Gastroesophageal sphincter (tissue), 4 donors: ENCODE measurements around the gene GPX6. TPM values are rescaled to one million over a fixed set of nuclear protein-coding genes. Genes with fewer than 3 reads are reported as not detected.

Experiments used
- ATAC-seq: fragments of 150-250 bp; one replicate; pipeline ENCODE4 v1.9.1; 2016; ENCODE audit warnings: mild to moderate bottlenecking, moderate library complexity
- H3K27ac ChIP-seq, 4 donors: fragments of 200-600 bp; sonication (generic) in 3 of 4; 1 replicate in 3 of 4; 2 replicates in 1 of 4; pipeline ENCODE4 v1.5.1; 2016 to 2019
- H3K27me3 ChIP-seq: fragments of 200-600 bp; sonication (generic); one replicate; pipeline ENCODE4 v1.5.1; 2019
- H3K36me3 ChIP-seq, 2 donors: fragments of 200-600 bp; sonication (generic); one replicate each; pipeline ENCODE4 v1.5.1; 2019; ENCODE audit warnings: control low read depth in 1 of 2
- H3K4me1 ChIP-seq, 3 donors: fragments of 200-600 bp; sonication (generic); 1 replicate in 2 of 3; 2 replicates in 1 of 3; pipeline ENCODE4 v1.5.1; 2016 to 2019; ENCODE audit warnings: control low read depth in 2 of 3
- H3K4me3 ChIP-seq, 2 donors: fragments of 200-600 bp; sonication (generic); one replicate each; pipeline ENCODE4 v1.5.1; 2019; ENCODE audit warnings: mild to moderate bottlenecking in 1 of 2, moderate library complexity in 1 of 2
- H3K9me3 ChIP-seq, 3 donors: fragments of 200-600 bp; sonication (generic); one replicate each; pipeline ENCODE4 v1.5.1; 2017 to 2019; ENCODE audit warnings: control low read depth in 2 of 3
- EP300 ChIP-seq: sonication (generic); formaldehyde crosslinking; IDR thresholded peaks from one replicate; pipeline ENCODE4 v1.6.1; 2017; ENCODE audit warnings: antibody characterized with exemption, mild to moderate bottlenecking
- POLR2A ChIP-seq, 2 donors: fragments of 450-650 bp; IDR thresholded peaks; one replicate each; pipeline ENCODE4 v1.6.1; 2017; ENCODE audit warnings: antibody characterized with exemption in 2 of 2, mild to moderate bottlenecking in 2 of 2, moderate library complexity in 1 of 2
- POLR2AphosphoS5 ChIP-seq: sonication (generic); formaldehyde crosslinking; IDR thresholded peaks from one replicate; pipeline ENCODE4 v1.6.1; 2017; ENCODE audit warnings: antibody characterized with exemption
- WGBS, 2 donors: methylation state at CpG; one replicate each; pipeline ENCODE4 v1.1.5; 2018; ENCODE audit warnings: low coverage in 1 of 2; 5-methylcytosine and 5-hydroxymethylcytosine counted together
- total RNA-seq, 4 donors: library from RNA; depleted of rRNA; stranded (reverse); fragments of >200 nt; gene quantifications; one replicate each; pipeline ENCODE4 v1.1.0, GENCODE V29; 2016
- TF ChIP-seq, protein P1 (sequence below), 4 experiments: fragments of 200-600 bp in 2 of 4; fragments of 450-650 bp in 2 of 4; sonication (generic) in 1 of 4; IDR thresholded peaks; one replicate each; pipeline ENCODE4 v1.5.1; 2017 to 2019; ENCODE audit warnings: antibody characterized with exemption in 4 of 4, mild to moderate bottlenecking in 2 of 4, moderate library complexity in 2 of 4

GPX6 gene
- total RNA-seq, 4 donors from 2014 or later: not detected

- no peak overlapping the region for H3K27ac ChIP-seq
- no peaks in the 10 kb centered on the region for H3K36me3 ChIP-seq
- no peak for ATAC-seq
- peaks cover 0 to 5% (median 0%) of the 10 kb centered on the region in 3 donors for H3K9me3 ChIP-seq
- 1 to 9% methylated on average over 18 of the region's 18 CpGs for WGBS, 2 donors
- TF ChIP-seq, protein P1, sequence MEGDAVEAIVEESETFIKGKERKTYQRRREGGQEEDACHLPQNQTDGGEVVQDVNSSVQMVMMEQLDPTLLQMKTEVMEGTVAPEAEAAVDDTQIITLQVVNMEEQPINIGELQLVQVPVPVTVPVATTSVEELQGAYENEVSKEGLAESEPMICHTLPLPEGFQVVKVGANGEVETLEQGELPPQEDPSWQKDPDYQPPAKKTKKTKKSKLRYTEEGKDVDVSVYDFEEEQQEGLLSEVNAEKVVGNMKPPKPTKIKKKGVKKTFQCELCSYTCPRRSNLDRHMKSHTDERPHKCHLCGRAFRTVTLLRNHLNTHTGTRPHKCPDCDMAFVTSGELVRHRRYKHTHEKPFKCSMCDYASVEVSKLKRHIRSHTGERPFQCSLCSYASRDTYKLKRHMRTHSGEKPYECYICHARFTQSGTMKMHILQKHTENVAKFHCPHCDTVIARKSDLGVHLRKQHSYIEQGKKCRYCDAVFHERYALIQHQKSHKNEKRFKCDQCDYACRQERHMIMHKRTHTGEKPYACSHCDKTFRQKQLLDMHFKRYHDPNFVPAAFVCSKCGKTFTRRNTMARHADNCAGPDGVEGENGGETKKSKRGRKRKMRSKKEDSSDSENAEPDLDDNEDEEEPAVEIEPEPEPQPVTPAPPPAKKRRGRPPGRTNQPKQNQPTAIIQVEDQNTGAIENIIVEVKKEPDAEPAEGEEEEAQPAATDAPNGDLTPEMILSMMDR (IDR thresholded peaks at IDR 0.05): no peak
- TF ChIP-seq EP300: no peak
- no peak for TF ChIP-seq POLR2A (IDR thresholded peaks at IDR 0.05)
- TF ChIP-seq POLR2AphosphoS5: no peak
- H3K4me1 ChIP-seq: no peaks in the 10 kb centered on the region
- H3K4me3 ChIP-seq: no peak overlapping the region
- H3K27me3 ChIP-seq: peaks cover 73% of the 10 kb centered on the region
Observed at GRCh38 chr6:28537065-28537464, 21.5 kb upstream of the GPX6 start.

GRCh38 chr6:28534875-28535274 lies 19.3 kb upstream of the GPX6 start:
- Histone ChIP-seq H3K36me3 (no peaks in the 10 kb centered on the region), H3K9me3 (no peaks in the 10 kb centered on the region), H3K4me1 (no peaks in the 10 kb centered on the region), H3K27ac (no peak overlapping the region), H3K4me3 (no peak overlapping the region), H3K27me3 (peaks cover 85% of the 10 kb centered on the region)
- TF ChIP-seq, protein P1 (IDR thresholded peaks at IDR 0.05): no peak
- TF ChIP-seq EP300: no peak
- TF ChIP-seq POLR2A (IDR thresholded peaks at IDR 0.05): no peak
- no peak for TF ChIP-seq POLR2AphosphoS5
- WGBS, 2 donors: 18 to 30% methylated on average over 2 of the region's 2 CpGs
- no peak for ATAC-seq

DNA sequence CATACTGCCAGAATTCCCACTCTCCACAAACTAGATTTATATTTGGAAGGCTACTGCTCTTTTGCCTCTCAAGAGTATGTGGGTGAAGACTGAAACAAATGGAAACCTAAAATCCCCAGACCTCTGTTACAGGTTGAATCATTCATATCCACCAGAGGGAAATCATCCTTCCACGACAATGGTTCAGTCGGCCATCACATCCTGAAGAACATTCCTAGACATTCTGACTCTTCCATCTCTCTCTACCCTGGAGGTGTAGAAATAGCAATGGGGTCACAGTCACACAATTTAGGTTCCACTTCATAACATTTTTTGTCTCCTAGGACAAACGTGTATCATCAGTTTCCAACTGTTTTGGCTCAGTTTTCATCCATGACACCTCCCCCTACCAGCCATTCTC lies 18.7 kb upstream of the GPX6 start:
- Histone ChIP-seq H3K4me1 (no peaks in the 10 kb centered on the region), H3K36me3 (no peaks in the 10 kb centered on the region), H3K9me3 (no peaks in the 10 kb centered on the region), H3K4me3 (no peak overlapping the region), H3K27ac (no peak overlapping the region), H3K27me3 (peaks cover 87% of the 10 kb centered on the region)
- ATAC-seq: no peak
- TF ChIP-seq POLR2AphosphoS5: no peak
- no peak for TF ChIP-seq POLR2A (IDR thresholded peaks at IDR 0.05)
- no peak for TF ChIP-seq EP300
- TF ChIP-seq, protein P1 (IDR thresholded peaks at IDR 0.05): no peak
- 58 to 72% methylated on average over 2 to 3 of the region's 3 CpGs for whole genome bisulfite sequencing, 2 donors

- no peak for ATAC-seq
- TF ChIP-seq POLR2A (IDR thresholded peaks at IDR 0.05): no peak
- TF ChIP-seq, protein P1 (IDR thresholded peaks at IDR 0.05): no peak
- no peaks in the 10 kb centered on the region for H3K36me3 ChIP-seq
- H3K9me3 ChIP-seq: no peaks in the 10 kb centered on the region
- H3K4me3 ChIP-seq: no peak overlapping the region
- H3K27me3 ChIP-seq: peaks cover 75% of the 10 kb centered on the region
- H3K27ac ChIP-seq: no peak overlapping the region
- H3K4me1 ChIP-seq: no peaks in the 10 kb centered on the region
- WGBS, 2 donors: 40 to 51% methylated on average over 1 to 5 of the region's 7 CpGs
Observed at GRCh38 chr6:28531479-28532128, 16.0 kb upstream of the GPX6 start.

GRCh38 chr6:28530777-28531176 lies 15.2 kb upstream of the GPX6 start:
- H3K27ac ChIP-seq: no peak overlapping the region
- H3K4me1 ChIP-seq: no peaks in the 10 kb centered on the region
- no peak overlapping the region for H3K4me3 ChIP-seq
- TF ChIP-seq POLR2AphosphoS5: no peak
- no peak for TF ChIP-seq POLR2A (IDR thresholded peaks at IDR 0.05)
- TF ChIP-seq, protein P1 (IDR thresholded peaks at IDR 0.05): no peak
- TF ChIP-seq EP300: no peak
- H3K27me3 ChIP-seq: peaks cover 73% of the 10 kb centered on the region
- 8 to 10% methylated on average over 1 of the region's 1 CpG for WGBS, 2 donors
- no peaks in the 10 kb centered on the region for H3K36me3 ChIP-seq
- H3K9me3 ChIP-seq: no peaks in the 10 kb centered on the region
- ATAC-seq: no peak
